22Rv1 (cell line): ENCODE measurements around the gene RNF225.
"Not testable (repeated sequence)": the region's sequence is repeated elsewhere in the genome, so short reads cannot be mapped to it uniquely, and the experiment has no call there.

Source experiments
- H3K27ac ChIP-seq: fragments of 450-650 bp; 2 replicates; pipeline ENCODE4 v1.5.1; 2017
- CTCF ChIP-seq: fragments of 450-650 bp; IDR thresholded peaks from 2 replicates; pipeline ENCODE4 v1.5.1; 2017; ENCODE audit warnings: mild to moderate bottlenecking
- ZFX ChIP-seq: fragments of 450-650 bp; IDR thresholded peaks from 2 replicates; pipeline ENCODE4 v1.6.1; 2017; ENCODE audit warnings: antibody characterized with exemption, borderline replicate concordance

The RNF225 gene

GRCh38 chr19:58439576-58440554, 44.4 kb downstream of the RNF225 start, which contains the start of gene ZNF132:
Gene ZNF132, minus strand, starts transcription at chr19:58440153. Its CDS starts 332 bp downstream, at chr19:58439821.
- TF ChIP-seq ZFX, result no peak
- no peak for TF ChIP-seq CTCF
- H3K27ac ChIP-seq, result no peak within 1 kb of the TSS

- TF ChIP-seq ZFX, result no peak
- no peak overlapping the region for H3K27ac ChIP-seq
Observed at GRCh38 chr19:58440556-58440955, 45.1 kb downstream of the RNF225 start.

GRCh38 chr19:58442986-58443385, 47.5 kb downstream of the RNF225 start:
- not testable (repeated sequence) for H3K27ac ChIP-seq
